Kidney epithelial cell (primary cell): ENCODE results near the gene CRYGN. TPM values are rescaled to one million over a fixed set of nuclear protein-coding genes. Genes with fewer than 3 reads are reported as not detected.

Experiments used
- DNase-seq: peaks from one replicate; pipeline ENCODE4 v3.0.0-alpha.2; 2010; ENCODE audit warnings: low read depth
- H3K27me3 ChIP-seq: 2 replicates; pipeline ENCODE4 v1.6.0; 2011; ENCODE audit warnings: low read length; ENCODE audit not compliant: control insufficient read depth, insufficient read depth
- H3K36me3 ChIP-seq: 2 replicates; pipeline ENCODE4 v1.5.1; 2011; ENCODE audit warnings: low read length; ENCODE audit not compliant: control insufficient read depth, insufficient read depth
- H3K4me3 ChIP-seq: 2 replicates; pipeline ENCODE4 v1.5.1; 2011; ENCODE audit warnings: low read depth, mild to moderate bottlenecking, control low read depth, low read length
- CTCF ChIP-seq: IDR thresholded peaks from 2 replicates; pipeline ENCODE4 v1.5.1; 2011; ENCODE audit warnings: mild to moderate bottlenecking, moderate library complexity, low read length, control low read depth, inconsistent platforms; ENCODE audit not compliant: insufficient read depth, poor library complexity, severe bottlenecking
- total RNA-seq: library from RNA; depleted of rRNA; stranded (reverse); fragments of >200 nt; gene quantifications from 2 replicates; pipeline ENCODE4 v1.2.3, GENCODE V29; 2015

The CRYGN gene
- total RNA-seq, 1 donor from 2014 or later = 0.84 TPM

GRCh38 chr7:151456782-151457181, 16.8 kb upstream of the CRYGN start:
- DNase-seq = no peak
- TF ChIP-seq CTCF = no peak

GRCh38 chr7:151456276-151456675, 16.3 kb upstream of the CRYGN start:
- H3K36me3 ChIP-seq = no peaks in the 10 kb centered on the region
- no peak for DNase-seq
- TF ChIP-seq CTCF = no peak

More at GRCh38 chr7:151456782-151457181, 16.8 kb upstream of the CRYGN start:
- no peak overlapping the region for H3K4me3 ChIP-seq
- peaks cover 5% of the 10 kb centered on the region for H3K27me3 ChIP-seq
- no peaks in the 10 kb centered on the region for H3K36me3 ChIP-seq

GRCh38 chr7:151455690-151456089, 15.7 kb upstream of the CRYGN start:
- Histone ChIP-seq H3K36me3 (no peaks in the 10 kb centered on the region), H3K27me3 (peaks cover 9% of the 10 kb centered on the region), H3K4me3 (no peak overlapping the region)
- DNase-seq = no peak
- TF ChIP-seq CTCF = no peak

More at GRCh38 chr7:151456276-151456675, 16.3 kb upstream of the CRYGN start:
- H3K27me3 ChIP-seq = peaks cover 8% of the 10 kb centered on the region
- H3K4me3 ChIP-seq = no peak overlapping the region

DNA sequence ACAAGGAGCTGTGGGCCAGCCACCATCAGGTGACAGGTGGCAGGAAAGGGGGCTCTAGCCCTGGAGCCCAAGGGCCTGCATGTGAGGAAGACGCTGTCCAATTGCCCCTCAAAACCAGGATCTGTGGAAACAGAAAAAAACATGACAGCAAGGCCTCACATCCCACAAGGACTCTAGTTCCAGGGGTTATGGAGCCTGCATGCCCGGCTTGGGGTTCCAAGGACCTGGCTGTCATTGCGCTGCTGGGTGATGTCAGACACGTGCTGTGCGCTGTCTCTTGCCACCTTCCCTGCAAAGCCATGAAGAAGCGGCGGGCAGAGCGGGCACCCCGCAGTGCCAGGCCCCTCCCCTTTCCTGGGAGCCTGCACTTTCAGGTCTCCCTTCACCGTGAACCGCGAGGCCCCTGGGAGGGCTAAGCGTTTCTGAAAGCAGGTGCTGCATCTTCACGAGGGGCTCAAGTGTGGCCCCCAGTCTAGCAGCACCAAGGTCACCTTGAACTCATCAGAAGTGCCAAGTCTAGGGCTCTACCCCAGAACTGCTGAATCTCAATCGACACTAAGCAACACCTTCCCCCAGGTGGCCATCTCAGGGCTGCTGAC, 15.1 kb upstream of the CRYGN start:
- no peak for DNase-seq
- H3K27me3 ChIP-seq = peaks cover 9% of the 10 kb centered on the region
- no peak for TF ChIP-seq CTCF
- no peak overlapping the region for H3K4me3 ChIP-seq
- H3K36me3 ChIP-seq = no peaks in the 10 kb centered on the region

DNA sequence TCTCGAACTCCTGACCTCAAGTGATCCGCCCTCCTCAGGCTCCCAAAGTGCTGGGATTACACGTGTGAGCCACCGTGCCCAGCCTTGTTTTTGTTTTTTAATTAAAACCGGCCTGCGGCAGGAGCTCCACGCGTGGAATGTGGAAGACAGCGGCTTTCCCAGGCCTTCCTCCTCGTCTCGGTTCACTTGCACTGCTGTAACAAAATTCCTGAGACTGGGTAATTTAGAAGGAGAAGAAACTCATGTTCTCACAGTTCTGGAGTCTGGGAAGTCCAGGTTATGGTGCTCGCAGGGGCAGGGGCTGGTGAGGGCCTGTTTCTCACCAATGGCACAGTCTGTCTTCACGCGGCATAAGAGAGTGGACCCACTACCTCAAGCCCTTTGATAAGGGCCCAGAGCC, 14.4 kb upstream of the CRYGN start:
- DNase-seq = peak; percentile 37
- H3K27me3 ChIP-seq = peaks cover 9% of the 10 kb centered on the region
- no peak for TF ChIP-seq CTCF
- no peaks in the 10 kb centered on the region for H3K36me3 ChIP-seq
- no peak overlapping the region for H3K4me3 ChIP-seq

GRCh38 chr7:151453326-151453791, 13.4 kb upstream of the CRYGN start:
- no peak for DNase-seq
- Histone ChIP-seq H3K27me3 (peaks cover 9% of the 10 kb centered on the region), H3K4me3 (no peak overlapping the region), H3K36me3 (no peaks in the 10 kb centered on the region)
- TF ChIP-seq CTCF = no peak
